ENCODE data around the gene FGF6.

Gene FGF6

DNA sequence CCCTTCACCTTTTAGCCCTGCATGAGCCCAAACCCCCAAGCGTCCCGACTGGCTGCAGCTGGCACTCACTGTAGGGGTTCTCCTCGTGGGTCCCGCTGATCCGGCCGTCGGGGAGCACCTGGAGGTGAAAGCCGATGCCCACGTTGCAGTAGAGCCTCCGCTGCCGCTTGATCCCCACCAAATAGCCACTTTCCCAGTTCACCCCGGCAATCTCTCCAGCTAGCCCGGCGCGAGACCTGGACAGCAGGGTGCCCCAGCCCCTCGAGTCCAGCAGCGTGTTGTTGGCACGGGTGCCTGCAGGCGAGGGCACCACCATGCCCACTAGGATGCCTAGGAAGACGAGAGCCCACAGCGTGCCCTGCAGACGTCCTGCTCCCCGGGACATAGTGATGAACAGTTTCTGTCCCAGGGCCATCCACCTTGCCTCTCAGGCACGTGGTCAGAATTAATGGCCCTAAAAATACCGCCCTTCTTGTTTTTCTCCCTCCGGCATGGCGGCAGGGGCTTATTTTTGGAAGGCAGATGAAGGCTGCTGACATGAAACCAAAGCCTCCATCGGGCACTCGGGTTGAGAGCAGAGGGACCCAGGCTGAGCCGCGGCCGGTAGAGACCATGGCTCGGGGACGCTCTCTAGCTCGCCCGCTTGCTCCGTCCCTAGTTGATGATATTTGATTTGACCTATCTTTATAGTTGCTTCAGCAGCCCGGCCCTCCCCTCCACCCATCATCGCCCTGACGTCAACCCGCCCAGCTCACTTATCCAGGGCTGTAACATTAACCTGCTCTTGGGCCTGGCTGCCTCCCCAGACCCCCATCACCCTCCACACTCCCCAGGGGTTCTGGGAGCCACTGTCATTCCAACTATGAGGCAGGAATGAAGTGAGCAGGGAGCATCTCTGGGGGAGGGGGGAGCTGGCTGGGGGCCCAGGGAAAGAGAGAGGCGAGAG, at the start of gene FGF6:
Gene FGF6 (minus strand): TSS at position 660 of the 946 bp plus-strand sequence. CDS start 245 bp downstream, at position 415.
- Histone ChIP-seq H3K4me2 (ENCODE audit: low read length) (no peak within 1 kb of the TSS), H3K79me2 (ENCODE audit: low read length) (no peaks in the 10 kb centered on the region), H3K27me3 (ENCODE audit: low read depth, low read length) (peaks cover 41% of the 10 kb centered on the region), H3K9me3 (ENCODE audit: insufficient read depth, low read length) (no peaks in the 10 kb centered on the region), H3K4me1 (ENCODE audit: low read length) (peaks cover 23% of the 10 kb centered on the region), H3K27ac (ENCODE audit: low read length) (no peak within 1 kb of the TSS), H3K9ac (ENCODE audit: low read length) (no peak within 1 kb of the TSS), H4K20me1 (ENCODE audit: insufficient read depth, low read length) (no peaks in the 10 kb centered on the region), H3K4me3 (ENCODE audit: low read length) (no peak within 1 kb of the TSS), H2AFZ (ENCODE audit: low read depth, low read length) (no peak within 1 kb of the TSS), H3K36me3 (replicated peaks; ENCODE audit: low read depth, low read length) (no peaks in the 10 kb centered on the region)
- TF ChIP-seq, protein P1, sequence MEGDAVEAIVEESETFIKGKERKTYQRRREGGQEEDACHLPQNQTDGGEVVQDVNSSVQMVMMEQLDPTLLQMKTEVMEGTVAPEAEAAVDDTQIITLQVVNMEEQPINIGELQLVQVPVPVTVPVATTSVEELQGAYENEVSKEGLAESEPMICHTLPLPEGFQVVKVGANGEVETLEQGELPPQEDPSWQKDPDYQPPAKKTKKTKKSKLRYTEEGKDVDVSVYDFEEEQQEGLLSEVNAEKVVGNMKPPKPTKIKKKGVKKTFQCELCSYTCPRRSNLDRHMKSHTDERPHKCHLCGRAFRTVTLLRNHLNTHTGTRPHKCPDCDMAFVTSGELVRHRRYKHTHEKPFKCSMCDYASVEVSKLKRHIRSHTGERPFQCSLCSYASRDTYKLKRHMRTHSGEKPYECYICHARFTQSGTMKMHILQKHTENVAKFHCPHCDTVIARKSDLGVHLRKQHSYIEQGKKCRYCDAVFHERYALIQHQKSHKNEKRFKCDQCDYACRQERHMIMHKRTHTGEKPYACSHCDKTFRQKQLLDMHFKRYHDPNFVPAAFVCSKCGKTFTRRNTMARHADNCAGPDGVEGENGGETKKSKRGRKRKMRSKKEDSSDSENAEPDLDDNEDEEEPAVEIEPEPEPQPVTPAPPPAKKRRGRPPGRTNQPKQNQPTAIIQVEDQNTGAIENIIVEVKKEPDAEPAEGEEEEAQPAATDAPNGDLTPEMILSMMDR (IDR thresholded peaks at IDR 0.05; ENCODE audit: low read depth, low read length) = no peak
- no peak for TF ChIP-seq EZH2phosphoT487 (IDR thresholded peaks at IDR 0.05; ENCODE audit: low read depth)

GRCh38 chr12:4490973-4491372, 45.4 kb upstream of the FGF6 start:
- Histone ChIP-seq H3K4me2 (ENCODE audit: low read length) (no peak overlapping the region), H3K9me3 (ENCODE audit: insufficient read depth, low read length) (no peaks in the 10 kb centered on the region), H2AFZ (ENCODE audit: low read depth, low read length) (no peak overlapping the region), H3K36me3 (replicated peaks; ENCODE audit: low read depth, low read length) (peaks cover 11% of the 10 kb centered on the region), H4K20me1 (ENCODE audit: insufficient read depth, low read length) (no peaks in the 10 kb centered on the region), H3K4me1 (ENCODE audit: low read length) (no peaks in the 10 kb centered on the region), H3K27ac (ENCODE audit: low read length) (no peak overlapping the region), H3K27me3 (ENCODE audit: low read depth, low read length) (no peaks in the 10 kb centered on the region), H3K4me3 (ENCODE audit: low read length) (no peak overlapping the region), H3K9ac (ENCODE audit: low read length) (no peak overlapping the region), H3K79me2 (ENCODE audit: low read length) (no peaks in the 10 kb centered on the region)
- TF ChIP-seq, protein P1 (IDR thresholded peaks at IDR 0.05; ENCODE audit: low read depth, low read length) = no peak
- no peak for TF ChIP-seq EZH2phosphoT487 (IDR thresholded peaks at IDR 0.05; ENCODE audit: low read depth)

GRCh38 chr12:4489556-4489955, 43.9 kb upstream of the FGF6 start:
- Histone ChIP-seq H3K4me1 (ENCODE audit: low read length) (no peaks in the 10 kb centered on the region), H3K79me2 (ENCODE audit: low read length) (no peaks in the 10 kb centered on the region), H2AFZ (ENCODE audit: low read depth, low read length) (no peak overlapping the region), H3K4me2 (ENCODE audit: low read length) (no peak overlapping the region), H3K9ac (ENCODE audit: low read length) (no peak overlapping the region), H3K9me3 (ENCODE audit: insufficient read depth, low read length) (no peaks in the 10 kb centered on the region), H3K36me3 (replicated peaks; ENCODE audit: low read depth, low read length) (peaks cover 9% of the 10 kb centered on the region), H4K20me1 (ENCODE audit: insufficient read depth, low read length) (no peaks in the 10 kb centered on the region), H3K27ac (ENCODE audit: low read length) (no peak overlapping the region), H3K4me3 (ENCODE audit: low read length) (no peak overlapping the region), H3K27me3 (ENCODE audit: low read depth, low read length) (no peaks in the 10 kb centered on the region)
- no peak for TF ChIP-seq EZH2phosphoT487 (IDR thresholded peaks at IDR 0.05; ENCODE audit: low read depth)
- TF ChIP-seq, protein P1 (IDR thresholded peaks at IDR 0.05; ENCODE audit: low read depth, low read length) = no peak

DNA sequence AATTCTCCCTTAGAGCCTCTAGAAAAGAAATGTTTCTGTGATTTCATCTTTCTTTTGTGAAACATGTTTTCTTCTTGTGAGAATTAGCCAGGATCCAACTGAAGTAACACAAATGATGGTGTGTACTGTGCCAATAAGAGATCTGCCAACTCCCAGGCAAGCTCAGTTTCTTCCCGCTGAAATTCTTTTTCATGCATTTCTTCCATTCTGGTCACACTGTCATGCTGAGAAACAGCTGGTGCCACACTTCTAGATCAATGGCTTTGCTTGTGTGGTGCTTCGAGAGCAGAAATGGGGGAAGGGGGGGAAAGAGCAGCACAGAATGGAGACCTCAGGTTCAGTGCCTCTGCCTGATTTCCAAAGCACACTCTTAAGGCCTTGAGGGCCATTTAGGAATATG, 41.4 kb upstream of the FGF6 start:
- TF ChIP-seq, protein P1 (IDR thresholded peaks at IDR 0.05; ENCODE audit: low read depth, low read length) = no peak
- no peak for TF ChIP-seq EZH2phosphoT487 (IDR thresholded peaks at IDR 0.05; ENCODE audit: low read depth)
- Histone ChIP-seq H3K4me1 (ENCODE audit: low read length) (no peaks in the 10 kb centered on the region), H3K27me3 (ENCODE audit: low read depth, low read length) (no peaks in the 10 kb centered on the region), H3K79me2 (ENCODE audit: low read length) (no peaks in the 10 kb centered on the region), H3K4me2 (ENCODE audit: low read length) (no peak overlapping the region), H3K36me3 (replicated peaks; ENCODE audit: low read depth, low read length) (peaks cover 7% of the 10 kb centered on the region), H3K9ac (ENCODE audit: low read length) (no peak overlapping the region), H4K20me1 (ENCODE audit: insufficient read depth, low read length) (no peaks in the 10 kb centered on the region), H3K27ac (ENCODE audit: low read length) (no peak overlapping the region), H3K9me3 (ENCODE audit: insufficient read depth, low read length) (no peaks in the 10 kb centered on the region), H3K4me3 (ENCODE audit: low read length) (no peak overlapping the region), H2AFZ (ENCODE audit: low read depth, low read length) (no peak overlapping the region)
